ENCODE data around the gene PROM2.

- TF ChIP-seq CTCF (conservative IDR thresholded peaks at IDR 0.05) = no peak
- TF ChIP-seq EZH2 (IDR thresholded peaks at IDR 0.05; ENCODE audit: low read depth) = no peak
Observed at GRCh38 chr2:95318431-95319220, 44.4 kb downstream of the PROM2 start.
